Osteocyte (in vitro differentiated cells): ENCODE measurements around the gene SLC31A1. TPM values are rescaled to one million over a fixed set of nuclear protein-coding genes. Genes with fewer than 3 reads are reported as not detected.
A peak's percentile ranks its signal among the peaks of the same experiment; 100 is the strongest.

Experiments
- DNase-seq: peaks from one replicate; pipeline ENCODE4 v3.0.0; 2021; ENCODE audit warnings: mixed read lengths; ENCODE audit not compliant: unreplicated experiment; ENCODE audit errors: extremely low spot score
- H3K27ac Mint-ChIP-seq: one replicate; pipeline ENCODE4 v1.8.0; 2021; ENCODE audit warnings: mild to moderate bottlenecking, mixed read lengths; ENCODE audit not compliant: unreplicated experiment
- H3K27me3 Mint-ChIP-seq: one replicate; pipeline ENCODE4 v1.8.0; 2021; ENCODE audit warnings: mixed read lengths; ENCODE audit not compliant: unreplicated experiment
- H3K36me3 Mint-ChIP-seq: one replicate; pipeline ENCODE4 v1.8.0; 2021; ENCODE audit warnings: mixed read lengths; ENCODE audit not compliant: unreplicated experiment
- H3K4me1 Mint-ChIP-seq: one replicate; pipeline ENCODE4 v1.8.0; 2021; ENCODE audit warnings: mixed read lengths; ENCODE audit not compliant: unreplicated experiment
- H3K4me3 Mint-ChIP-seq: one replicate; pipeline ENCODE4 v1.8.0; 2021; ENCODE audit warnings: mild to moderate bottlenecking, moderate library complexity, mixed read lengths; ENCODE audit not compliant: unreplicated experiment
- H3K9me3 Mint-ChIP-seq: one replicate; pipeline ENCODE4 v1.8.0; 2021; ENCODE audit warnings: mixed read lengths; ENCODE audit not compliant: unreplicated experiment
- CTCF ChIP-seq: fragments of 200-600 bp; sonication (generic); IDR thresholded peaks from 2 replicates; pipeline ENCODE4 v1.5.0; 2021; ENCODE audit warnings: antibody characterized with exemption, mild to moderate bottlenecking, moderate library complexity
- total RNA-seq: library from RNA; stranded (reverse); gene quantifications from 2 replicates; pipeline ENCODE4 v1.2.1, GENCODE V29; 2021

The SLC31A1 gene
- total RNA-seq, 1 donor from 2014 or later: 22.4 TPM

- Mint-ChIP-seq H3K36me3 (peaks cover 48% of the 10 kb centered on the region), H3K27ac (no peak overlapping the region), H3K4me3 (no peak overlapping the region), H3K27me3 (no peaks in the 10 kb centered on the region), H3K4me1 (no peaks in the 10 kb centered on the region), H3K9me3 (no peaks in the 10 kb centered on the region)
- no peak for TF ChIP-seq CTCF
- DNase-seq: no peak
These were observed 15.5 kb upstream of the SLC31A1 start for GRCh38 chr9:113205861-113206260.

GRCh38 chr9:113210815-113211214, 10.5 kb upstream of the SLC31A1 start:
- H3K27ac Mint-ChIP-seq: no peak overlapping the region
- no peaks in the 10 kb centered on the region for H3K9me3 Mint-ChIP-seq
- no peak for TF ChIP-seq CTCF
- no peak overlapping the region for H3K4me3 Mint-ChIP-seq
- H3K4me1 Mint-ChIP-seq: peaks cover 2% of the 10 kb centered on the region
- H3K36me3 Mint-ChIP-seq: peaks cover 35% of the 10 kb centered on the region
- no peaks in the 10 kb centered on the region for H3K27me3 Mint-ChIP-seq
- no peak for DNase-seq

GRCh38 chr9:113215132-113215531, 6.2 kb upstream of the SLC31A1 start:
- DNase-seq: no peak
- H3K4me3 Mint-ChIP-seq: no peak overlapping the region
- no peak for TF ChIP-seq CTCF
- peak overlapping the region; percentile 3 for H3K27ac Mint-ChIP-seq
- H3K36me3 Mint-ChIP-seq: peaks cover 17% of the 10 kb centered on the region
- no peaks in the 10 kb centered on the region for H3K27me3 Mint-ChIP-seq
- no peaks in the 10 kb centered on the region for H3K9me3 Mint-ChIP-seq
- H3K4me1 Mint-ChIP-seq: peaks cover 13% of the 10 kb centered on the region

- Mint-ChIP-seq H3K4me1 (peaks cover 19% of the 10 kb centered on the region), H3K9me3 (no peaks in the 10 kb centered on the region), H3K27me3 (no peaks in the 10 kb centered on the region), H3K36me3 (peaks cover 14% of the 10 kb centered on the region), H3K27ac (no peak overlapping the region), H3K4me3 (no peak overlapping the region)
- TF ChIP-seq CTCF: no peak
- DNase-seq: no peak
These were observed 4.9 kb upstream of the SLC31A1 start for GRCh38 chr9:113216406-113216805.

- peaks cover 11% of the 10 kb centered on the region for H3K36me3 Mint-ChIP-seq
- H3K4me1 Mint-ChIP-seq: peaks cover 40% of the 10 kb centered on the region
- no peak for DNase-seq
- TF ChIP-seq CTCF: no peak
- no peaks in the 10 kb centered on the region for H3K27me3 Mint-ChIP-seq
- no peaks in the 10 kb centered on the region for H3K9me3 Mint-ChIP-seq
- H3K27ac Mint-ChIP-seq: peak overlapping the region; percentile 0
- H3K4me3 Mint-ChIP-seq: peak overlapping the region; percentile 99
These were observed 2.0 kb upstream of the SLC31A1 start for GRCh38 chr9:113219186-113219936.
